Hepatocyte (in vitro differentiated cells): Measurements from ENCODE around the gene AKIP1. TPM values are rescaled to one million over a fixed set of nuclear protein-coding genes. Genes with fewer than 3 reads are reported as not detected.

ENCODE experiments used
- DNase-seq: peaks from one replicate; pipeline ENCODE4 v3.0.0-alpha.2; 2016; ENCODE audit warnings: low spot score
- H2AFZ ChIP-seq: fragments of 200-600 bp; sonication (generic); 2 replicates; pipeline ENCODE4 v1.6.0; 2016; ENCODE audit warnings: antibody characterized with exemption, mild to moderate bottlenecking
- H3K27ac ChIP-seq: fragments of 200-600 bp; sonication (generic); 2 replicates; pipeline ENCODE4 v1.5.1; 2016; ENCODE audit warnings: mild to moderate bottlenecking
- H3K27me3 ChIP-seq: fragments of 200-600 bp; sonication (generic); 2 replicates; pipeline ENCODE4 v1.6.1; 2016
- H3K36me3 ChIP-seq: fragments of 200-600 bp; sonication (generic); replicated peaks from 2 replicates; pipeline ENCODE4 v1.5.1; 2016; ENCODE audit warnings: low read depth; ENCODE audit not compliant: insufficient read depth
- H3K4me1 ChIP-seq: fragments of 200-600 bp; sonication (generic); 2 replicates; pipeline ENCODE4 v1.5.1; 2016; ENCODE audit warnings: mild to moderate bottlenecking, moderate library complexity; ENCODE audit not compliant: insufficient read depth
- H3K4me2 ChIP-seq: fragments of 200-600 bp; sonication (generic); 2 replicates; pipeline ENCODE4 v1.6.0; 2016
- H3K4me3 ChIP-seq: fragments of 200-600 bp; sonication (generic); 2 replicates; pipeline ENCODE4 v1.5.1; 2016; ENCODE audit warnings: mild to moderate bottlenecking
- H3K79me2 ChIP-seq: fragments of 200-600 bp; sonication (generic); 2 replicates; pipeline ENCODE4 v1.6.0; 2017; ENCODE audit warnings: mild to moderate bottlenecking
- H3K9me2 ChIP-seq: fragments of 200-600 bp; sonication (generic); replicated peaks from 2 replicates; pipeline ENCODE4 v1.6.0; 2017; ENCODE audit warnings: mild to moderate bottlenecking; ENCODE audit not compliant: insufficient read depth
- H3K9me3 ChIP-seq: fragments of 200-600 bp; sonication (generic); 2 replicates; pipeline ENCODE4 v1.5.1; 2016; ENCODE audit warnings: low read depth, mild to moderate bottlenecking
- H4K20me1 ChIP-seq: fragments of 200-600 bp; sonication (generic); 2 replicates; pipeline ENCODE4 v1.6.0; 2016; ENCODE audit warnings: mild to moderate bottlenecking; ENCODE audit not compliant: insufficient read depth, poor library complexity, severe bottlenecking
- CTCF ChIP-seq: fragments of 200-600 bp; sonication (generic); IDR thresholded peaks from 2 replicates; pipeline ENCODE4 v1.5.1; 2016; ENCODE audit warnings: antibody characterized with exemption, mild to moderate bottlenecking; ENCODE audit not compliant: poor library complexity
- EZH2 ChIP-seq: fragments of 200-600 bp; sonication (generic); IDR thresholded peaks from 2 replicates; pipeline ENCODE4 v1.6.1; 2016; ENCODE audit warnings: antibody characterized with exemption, mild to moderate bottlenecking, borderline replicate concordance
- EZH2phosphoT487 ChIP-seq: fragments of 200-600 bp; sonication (generic); IDR thresholded peaks from one replicate; pipeline ENCODE4 v1.6.1; 2018; ENCODE audit warnings: antibody characterized with exemption, mild to moderate bottlenecking, low read depth, moderate library complexity; ENCODE audit not compliant: unreplicated experiment, severe bottlenecking
- WGBS: methylation state at CpG from one replicate; pipeline ENCODE4 v1.1.6; 2016; ENCODE audit warnings: low lambda C conversion rate; ENCODE audit errors: missing lambda C conversion rate; 5-methylcytosine and 5-hydroxymethylcytosine counted together
- polyA plus RNA-seq: library from polyadenylated mRNA; unstranded; fragments of >200 nt; fragmentation: Nextera tagmentation; extraction: Ambion mirVana; gene quantifications from 2 replicates; pipeline ENCODE4 v1.2.1, GENCODE V29; 2016
- total RNA-seq: library from RNA; depleted of rRNA; stranded (reverse); fragments of >200 nt; gene quantifications from 2 replicates; pipeline ENCODE4 v1.2.3, GENCODE V29; 2014

Gene AKIP1
- total and polyA plus RNA-seq, 2 experiments from 2014 or later = 31.3 to 32.2 TPM

- Histone ChIP-seq H3K79me2 (no peaks in the 10 kb centered on the region), H3K27ac (no peak overlapping the region), H3K36me3 (no peaks in the 10 kb centered on the region), H4K20me1 (no peaks in the 10 kb centered on the region), H3K4me2 (no peak overlapping the region), H3K4me3 (no peak overlapping the region), H3K9me3 (no peaks in the 10 kb centered on the region), H3K9me2 (no peaks in the 10 kb centered on the region), H3K27me3 (no peaks in the 10 kb centered on the region), H3K4me1 (no peaks in the 10 kb centered on the region), H2AFZ (no peak overlapping the region)
- TF ChIP-seq EZH2phosphoT487 (no peak), EZH2 (no peak), CTCF (no peak)
- 87% methylated on average over 12 of the region's 12 CpGs for WGBS
- DNase-seq = no peak
These were observed 19.6 kb downstream of the AKIP1 start for GRCh38 chr11:8930456-8931175.

- no peak for TF ChIP-seq EZH2
- no peak for TF ChIP-seq EZH2phosphoT487
- TF ChIP-seq CTCF = no peak
- Histone ChIP-seq H4K20me1 (no peaks in the 10 kb centered on the region), H2AFZ (no peak within 1 kb of the TSS), H3K27ac (no peak within 1 kb of the TSS), H3K36me3 (no peaks in the 10 kb centered on the region), H3K4me2 (no peak within 1 kb of the TSS), H3K4me3 (no peak within 1 kb of the TSS), H3K27me3 (no peaks in the 10 kb centered on the region), H3K4me1 (no peaks in the 10 kb centered on the region), H3K9me2 (no peaks in the 10 kb centered on the region), H3K9me3 (no peaks in the 10 kb centered on the region), H3K79me2 (no peaks in the 10 kb centered on the region)
- WGBS = 74% methylated on average over 5 of the region's 12 CpGs
- DNase-seq = no peak
These were observed 21.7 kb downstream of the AKIP1 start, which contains the start of gene C11orf16 for GRCh38 chr11:8932564-8933180. TSS of gene C11orf16 (minus strand) at chr11:8932947. CDS start at chr11:8932308, 639 bp downstream.

GRCh38 chr11:8933931-8934330 lies 22.9 kb downstream of the AKIP1 start:
- H3K4me2 ChIP-seq = no peak overlapping the region
- no peak overlapping the region for H3K27ac ChIP-seq
- no peaks in the 10 kb centered on the region for H3K27me3 ChIP-seq
- H3K4me1 ChIP-seq = no peaks in the 10 kb centered on the region
- no peaks in the 10 kb centered on the region for H3K36me3 ChIP-seq
- H3K4me3 ChIP-seq = no peak overlapping the region
- no peaks in the 10 kb centered on the region for H3K79me2 ChIP-seq
- no peaks in the 10 kb centered on the region for H3K9me3 ChIP-seq
- no peak for DNase-seq
- H4K20me1 ChIP-seq = no peaks in the 10 kb centered on the region
- no peak for TF ChIP-seq EZH2
- no peak for TF ChIP-seq CTCF
- no peak for TF ChIP-seq EZH2phosphoT487
- H3K9me2 ChIP-seq = no peaks in the 10 kb centered on the region
- no peak overlapping the region for H2AFZ ChIP-seq
- WGBS = 92% methylated on average over 6 of the region's 6 CpGs
